SK-N-SH (cell line): Measurements from ENCODE around the gene CPLX1. TPM values are rescaled to one million over a fixed set of nuclear protein-coding genes. Genes with fewer than 3 reads are reported as not detected.

Experiments
- CTCF ChIA-PET: fragments of 300-600, 350-600 bp; formaldehyde crosslinking; extraction: SDS; loops from one replicate; lab custom pipeline; 2021; lab: Yijun Ruan, JAX
- POLR2A ChIA-PET: fragments of 350-600 bp; sonication (Branson Sonifier 250); formaldehyde crosslinking; extraction: SDS; loops from one replicate; lab custom pipeline; 2020; ENCODE audit warnings: antibody characterized with exemption, inconsistent platforms; lab: Yijun Ruan, JAX
- DNase-seq: peaks from one replicate; pipeline ENCODE4 v3.0.0; 2012
- H2AFZ ChIP-seq: fragments of 200-600 bp; sonication (generic); 2 replicates; pipeline ENCODE4 v1.8.1; 2016; ENCODE audit warnings: antibody characterized with exemption, mild to moderate bottlenecking, low read depth
- H3F3A ChIP-seq: fragments of 200-600 bp; sonication (generic); replicated peaks from 2 replicates; pipeline ENCODE3; 2016; ENCODE audit warnings: antibody characterized with exemption, mild to moderate bottlenecking; ENCODE audit not compliant: insufficient read depth
- H3K27ac ChIP-seq, 2 experiments: fragments of 200-500 bp in 1 of 2; fragments of 200-600 bp in 1 of 2; sonication (Bioruptor generic) in 1 of 2; sonication (generic), shearing (Covaris generic) in 1 of 2; 2 replicates each; pipeline versions ENCODE4 v1.5.1 to v1.6.1; 2014 to 2016; ENCODE audit warnings: low read depth in 2 of 2, inconsistent platforms in 1 of 2, low read length in 1 of 2, mild to moderate bottlenecking in 1 of 2, mixed read lengths in 1 of 2
- H3K27me3 ChIP-seq: fragments of 200-600 bp; sonication (generic), shearing (Covaris generic); 2 replicates; pipeline ENCODE4 v1.6.1; 2016; ENCODE audit warnings: mixed run types; ENCODE audit not compliant: insufficient read depth
- H3K36me3 ChIP-seq, 2 experiments: fragments of 200-500 bp in 1 of 2; fragments of 200-600 bp in 1 of 2; sonication (Bioruptor generic) in 1 of 2; sonication (generic) in 1 of 2; replicated peaks in 1 of 2; 2 replicates each; pipeline versions ENCODE3 to v1.5.1; 2014 to 2016; ENCODE audit warnings: low read length in 1 of 2, mild to moderate bottlenecking in 1 of 2; ENCODE audit not compliant: insufficient read depth in 2 of 2, control insufficient read depth in 1 of 2
- H3K4me1 ChIP-seq, 2 experiments: fragments of 200-500 bp in 1 of 2; fragments of 200-600 bp in 1 of 2; sonication (Bioruptor generic) in 1 of 2; sonication (generic), shearing (Covaris generic) in 1 of 2; 2 replicates each; pipeline versions ENCODE4 v1.5.1 to v1.6.1; 2014 to 2016; ENCODE audit warnings: low read depth in 1 of 2, low read length in 1 of 2, mixed run types in 1 of 2; ENCODE audit not compliant: insufficient read depth in 2 of 2, control insufficient read depth in 1 of 2
- H3K4me2 ChIP-seq: fragments of 200-600 bp; sonication (generic), shearing (Covaris generic); 2 replicates; pipeline ENCODE4 v1.6.1; 2017; ENCODE audit warnings: mixed run types
- H3K4me3 ChIP-seq, 2 experiments: fragments of 200-500 bp in 1 of 2; fragments of 200-600 bp in 1 of 2; sonication (Bioruptor generic) in 1 of 2; sonication (generic), shearing (Covaris generic) in 1 of 2; 2 replicates each; pipeline versions ENCODE4 v1.5.1 to v1.8.1; 2014 to 2016; ENCODE audit warnings: low read depth in 2 of 2, inconsistent platforms in 1 of 2, low read length in 1 of 2, mild to moderate bottlenecking in 1 of 2, mixed read lengths in 1 of 2, moderate library complexity in 1 of 2
- H3K79me2 ChIP-seq: fragments of 200-600 bp; sonication (generic); 2 replicates; pipeline ENCODE4 v1.8.1; 2017; ENCODE audit warnings: mild to moderate bottlenecking; ENCODE audit not compliant: insufficient read depth
- H3K9ac ChIP-seq: fragments of 200-600 bp; sonication (generic); 2 replicates; pipeline ENCODE4 v1.6.1; 2017; ENCODE audit warnings: mixed run types
- H3K9me2 ChIP-seq: fragments of 200-600 bp; sonication (generic); 2 replicates; pipeline ENCODE4 v1.6.1; 2017; ENCODE audit warnings: mixed run types
- H3K9me3 ChIP-seq: fragments of 200-600 bp; sonication (generic); 2 replicates; pipeline ENCODE4 v1.6.1; 2017; ENCODE audit warnings: mixed run types, mild to moderate bottlenecking, moderate library complexity
- H4K20me1 ChIP-seq: fragments of 200-600 bp; sonication (generic); 2 replicates; pipeline ENCODE4 v1.6.1; 2017; ENCODE audit warnings: mild to moderate bottlenecking, mixed run types; ENCODE audit not compliant: insufficient read depth
- CHD2 ChIP-seq: fragments of 150-350 bp; IDR thresholded peaks from 2 replicates; pipeline ENCODE4 v1.6.1; 2018; ENCODE audit warnings: low read length; ENCODE audit not compliant: partially characterized antibody
- EP300 ChIP-seq, 2 experiments: IDR thresholded peaks; 2 replicates each; pipeline versions ENCODE4 v1.4.0 to v1.6.1; 2012; ENCODE audit warnings: borderline replicate concordance in 1 of 2, low read depth in 1 of 2, low read length in 1 of 2
- FOSL2 ChIP-seq: IDR thresholded peaks from 2 replicates; pipeline ENCODE4 v1.4.0; 2012; ENCODE audit warnings: low read depth, mild to moderate bottlenecking, moderate library complexity, borderline replicate concordance
- FOXM1 ChIP-seq: IDR thresholded peaks from 2 replicates; pipeline ENCODE4 v1.4.0; 2012; ENCODE audit warnings: low read depth, mild to moderate bottlenecking
- GATA2 ChIP-seq: sonication (generic); formaldehyde crosslinking; IDR thresholded peaks from 2 replicates; pipeline ENCODE4 v1.5.0; 2020; ENCODE audit warnings: mild to moderate bottlenecking, missing genetic modification reagents
- JUND ChIP-seq: IDR thresholded peaks from 2 replicates; pipeline ENCODE4 v1.4.0; 2012
- NRF1 ChIP-seq: IDR thresholded peaks from 2 replicates; pipeline ENCODE4 v1.6.1; 2012; ENCODE audit warnings: low read depth, mild to moderate bottlenecking, low read length
- PBX3 ChIP-seq: IDR thresholded peaks from 2 replicates; pipeline ENCODE4; 2012
- RFX5 ChIP-seq: IDR thresholded peaks from 2 replicates; pipeline ENCODE4 v1.6.1; 2012; ENCODE audit warnings: mild to moderate bottlenecking, improper control_type of control experiment, low read length
- ZBTB33 ChIP-seq: IDR thresholded peaks from 2 replicates; pipeline ENCODE4 v1.4.0; 2012; ENCODE audit warnings: low read depth, borderline replicate concordance
- WGBS: methylation state at CpG from one replicate; pipeline ENCODE4 v1.1.6; 2017; ENCODE audit warnings: low lambda C conversion rate; 5-methylcytosine and 5-hydroxymethylcytosine counted together
- polyA plus RNA-seq, 3 experiments: library from polyadenylated mRNA; depleted of rRNA; stranded (reverse); fragments of >200 nt; gene quantifications; 2 replicates each; pipeline ENCODE4 v1.2.3, GENCODE V29; 2012
- TF ChIP-seq, protein P1 (sequence below): IDR thresholded peaks from 2 replicates; pipeline ENCODE4 v1.6.1; 2012; ENCODE audit warnings: mild to moderate bottlenecking, low read depth, low read length, moderate library complexity

Gene CPLX1
- polyA plus RNA-seq, 1 of the 3 experiments (the other 2 are of a cell fraction), result 0.56 TPM

DNA sequence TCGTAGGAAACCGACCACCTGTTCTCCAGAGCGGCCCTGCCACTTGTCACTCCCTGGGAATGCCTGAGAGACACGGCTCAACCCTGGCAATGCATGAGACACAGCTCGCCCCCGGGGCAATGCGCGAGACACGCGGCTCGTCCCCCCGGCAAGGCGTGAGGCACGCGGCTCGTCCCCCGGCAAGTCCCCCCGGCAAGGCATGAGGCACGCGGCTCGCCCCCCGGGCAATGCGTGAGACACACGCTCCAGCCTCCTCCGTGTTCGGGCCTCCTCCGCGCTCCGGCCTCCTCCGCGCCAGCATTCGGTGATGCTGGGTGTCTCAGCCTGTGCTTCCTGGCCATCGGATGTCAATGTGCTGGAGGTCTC, 27.5 kb upstream of the CPLX1 start:
- ChIA-PET POLR2A (no interaction called here), CTCF (no interaction called here)
- Histone ChIP-seq H3K79me2 (no peaks in the 10 kb centered on the region), H3K27ac (no peak overlapping the region), H3K9me3 (no peaks in the 10 kb centered on the region), H3K27me3 (no peaks in the 10 kb centered on the region), H3K4me2 (no peak overlapping the region), H4K20me1 (no peaks in the 10 kb centered on the region), H2AFZ (no peak overlapping the region), H3K36me3 (peaks cover 9 to 31% of the 10 kb centered on the region in 2 experiments), H3K9ac (no peak overlapping the region), H3K4me3 (no peak overlapping the region), H3K9me2 (no peaks in the 10 kb centered on the region), H3F3A (no peaks in the 10 kb centered on the region), H3K4me1 (no peaks in the 10 kb centered on the region)
- peak; percentile 30 for DNase-seq
- 96% methylated on average over 27 of the region's 33 CpGs for WGBS
- TF ChIP-seq JUND (no peak), FOSL2 (no peak), ZBTB33 (no peak), FOXM1 (no peak), NRF1 (no peak), GATA2 (no peak), CHD2 (no peak), PBX3 (no peak), RFX5 (no peak), EP300 (IDR thresholded peaks at IDR 0.05; ENCODE audit: borderline replicate concordance in 1 of 2, low read depth in 1 of 2, low read length in 1 of 2) (no peak)
- TF ChIP-seq, protein P1, sequence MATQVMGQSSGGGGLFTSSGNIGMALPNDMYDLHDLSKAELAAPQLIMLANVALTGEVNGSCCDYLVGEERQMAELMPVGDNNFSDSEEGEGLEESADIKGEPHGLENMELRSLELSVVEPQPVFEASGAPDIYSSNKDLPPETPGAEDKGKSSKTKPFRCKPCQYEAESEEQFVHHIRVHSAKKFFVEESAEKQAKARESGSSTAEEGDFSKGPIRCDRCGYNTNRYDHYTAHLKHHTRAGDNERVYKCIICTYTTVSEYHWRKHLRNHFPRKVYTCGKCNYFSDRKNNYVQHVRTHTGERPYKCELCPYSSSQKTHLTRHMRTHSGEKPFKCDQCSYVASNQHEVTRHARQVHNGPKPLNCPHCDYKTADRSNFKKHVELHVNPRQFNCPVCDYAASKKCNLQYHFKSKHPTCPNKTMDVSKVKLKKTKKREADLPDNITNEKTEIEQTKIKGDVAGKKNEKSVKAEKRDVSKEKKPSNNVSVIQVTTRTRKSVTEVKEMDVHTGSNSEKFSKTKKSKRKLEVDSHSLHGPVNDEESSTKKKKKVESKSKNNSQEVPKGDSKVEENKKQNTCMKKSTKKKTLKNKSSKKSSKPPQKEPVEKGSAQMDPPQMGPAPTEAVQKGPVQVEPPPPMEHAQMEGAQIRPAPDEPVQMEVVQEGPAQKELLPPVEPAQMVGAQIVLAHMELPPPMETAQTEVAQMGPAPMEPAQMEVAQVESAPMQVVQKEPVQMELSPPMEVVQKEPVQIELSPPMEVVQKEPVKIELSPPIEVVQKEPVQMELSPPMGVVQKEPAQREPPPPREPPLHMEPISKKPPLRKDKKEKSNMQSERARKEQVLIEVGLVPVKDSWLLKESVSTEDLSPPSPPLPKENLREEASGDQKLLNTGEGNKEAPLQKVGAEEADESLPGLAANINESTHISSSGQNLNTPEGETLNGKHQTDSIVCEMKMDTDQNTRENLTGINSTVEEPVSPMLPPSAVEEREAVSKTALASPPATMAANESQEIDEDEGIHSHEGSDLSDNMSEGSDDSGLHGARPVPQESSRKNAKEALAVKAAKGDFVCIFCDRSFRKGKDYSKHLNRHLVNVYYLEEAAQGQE, result no peak
